Inferior parietal cortex (tissue), 1 donor: ENCODE data around the gene SRC.

Experiments
- DNase-seq: peaks from one replicate; pipeline ENCODE4 v3.0.0-alpha.2; 2016; ENCODE audit errors: extremely low spot score

SRC gene

GRCh38 chr20:37423545-37423944, 77.6 kb downstream of the SRC start:
- no peak for DNase-seq

- no peak for DNase-seq
Measured at GRCh38 chr20:37424062-37424851, 78.3 kb downstream of the SRC start.

- no peak for DNase-seq
Measured at GRCh38 chr20:37425103-37425625, 79.2 kb downstream of the SRC start.

- DNase-seq, result no peak
Measured at GRCh38 chr20:37426106-37426505, 80.2 kb downstream of the SRC start.

- DNase-seq, result no peak
Measured at GRCh38 chr20:37426978-37427377, 81.0 kb downstream of the SRC start.

- no peak for DNase-seq
Measured at GRCh38 chr20:37430044-37430443, 84.1 kb downstream of the SRC start.

- no peak for DNase-seq
Measured at GRCh38 chr20:37430778-37431460, 85.0 kb downstream of the SRC start.

GRCh38 chr20:37431786-37432185, 85.8 kb downstream of the SRC start:
- no peak for DNase-seq

- DNase-seq, result no peak
Measured at GRCh38 chr20:37432606-37433005, 86.7 kb downstream of the SRC start.

- no peak for DNase-seq
Measured at GRCh38 chr20:37435607-37436006, 89.7 kb downstream of the SRC start.

GRCh38 chr20:37436527-37437186, 90.7 kb downstream of the SRC start:
- DNase-seq, result no peak

GRCh38 chr20:37437676-37438075, 91.7 kb downstream of the SRC start:
- DNase-seq, result no peak

- DNase-seq, result no peak
Measured at GRCh38 chr20:37438464-37439222, 92.7 kb downstream of the SRC start.

- DNase-seq, result no peak
Measured at GRCh38 chr20:37439223-37439933, 93.4 kb downstream of the SRC start.

GRCh38 chr20:37441023-37441422, 95.1 kb downstream of the SRC start:
- no peak for DNase-seq

GRCh38 chr20:37442547-37442946, 96.6 kb downstream of the SRC start:
- DNase-seq, result no peak

GRCh38 chr20:37442986-37443385, 97.0 kb downstream of the SRC start:
- no peak for DNase-seq

- DNase-seq, result no peak
Measured at GRCh38 chr20:37443596-37443995, 97.7 kb downstream of the SRC start.

GRCh38 chr20:37445041-37445440, 99.1 kb downstream of the SRC start:
- no peak for DNase-seq

- no peak for DNase-seq
Measured at GRCh38 chr20:37446286-37447032, 100.5 kb downstream of the SRC start.
